ACC112 (cell line): ENCODE data around the gene CNPY1.
"Not testable (repeated sequence)": the region's sequence is repeated elsewhere in the genome, so short reads cannot be mapped to it uniquely, and the experiment has no call there.

Experiments used
- H2AFZ ChIP-seq: fragments of 200-600 bp; sonication (generic); one replicate; pipeline ENCODE4 v1.6.0; 2017; ENCODE audit warnings: antibody characterized with exemption, low read length; ENCODE audit not compliant: unreplicated experiment
- H3K27ac ChIP-seq: fragments of 200-600 bp; sonication (generic); 2 replicates; pipeline ENCODE4 v1.5.1; 2014; ENCODE audit warnings: low read depth, mild to moderate bottlenecking, antibody characterized with exemption, low read length, moderate library complexity
- H3K27me3 ChIP-seq: fragments of 200-600 bp; sonication (generic); 2 replicates; pipeline ENCODE4 v1.6.1; 2014; ENCODE audit warnings: mild to moderate bottlenecking, antibody characterized with exemption, low read length, moderate library complexity, mixed read lengths; ENCODE audit not compliant: insufficient read depth
- H3K36me3 ChIP-seq: fragments of 200-600 bp; sonication (generic); 2 replicates; pipeline ENCODE4 v1.6.1; 2016; ENCODE audit warnings: mild to moderate bottlenecking, antibody characterized with exemption, low read length, moderate library complexity, mixed read lengths; ENCODE audit not compliant: insufficient read depth
- H3K4me1 ChIP-seq: fragments of 200-600 bp; sonication (generic); one replicate; pipeline ENCODE4 v1.6.1; 2016; ENCODE audit warnings: low read length, mixed read lengths; ENCODE audit not compliant: insufficient read depth, unreplicated experiment, control insufficient read depth
- H3K4me3 ChIP-seq: fragments of 200-600 bp; sonication (generic); 2 replicates; pipeline ENCODE4 v1.5.1; 2014; ENCODE audit warnings: mild to moderate bottlenecking, low read depth, low read length
- H3K79me2 ChIP-seq: fragments of 200-600 bp; sonication (generic); one replicate; pipeline ENCODE4 v1.6.0; 2016; ENCODE audit warnings: low read length; ENCODE audit not compliant: control insufficient read depth, unreplicated experiment, insufficient read depth

The CNPY1 gene

GRCh38 chr7:155567646-155568332 is 21.4 kb upstream of the CNPY1 start:
- H3K27ac ChIP-seq = no peak overlapping the region
- H3K4me3 ChIP-seq = no peak overlapping the region
- no peaks in the 10 kb centered on the region for H3K79me2 ChIP-seq
- H3K27me3 ChIP-seq = peaks cover 32% of the 10 kb centered on the region
- H3K4me1 ChIP-seq = no peaks in the 10 kb centered on the region
- no peak overlapping the region for H2AFZ ChIP-seq
- no peaks in the 10 kb centered on the region for H3K36me3 ChIP-seq

- Histone ChIP-seq H3K27me3 (peaks cover 28% of the 10 kb centered on the region), H3K27ac (no peak overlapping the region), H3K36me3 (no peaks in the 10 kb centered on the region), H3K79me2 (no peaks in the 10 kb centered on the region), H3K4me3 (no peak overlapping the region), H2AFZ (no peak overlapping the region), H3K4me1 (no peaks in the 10 kb centered on the region)
Measured at GRCh38 chr7:155566011-155566836, 19.9 kb upstream of the CNPY1 start.

GRCh38 chr7:155565596-155565995 is 19.2 kb upstream of the CNPY1 start:
- H3K79me2 ChIP-seq = no peaks in the 10 kb centered on the region
- H3K27me3 ChIP-seq = peaks cover 32% of the 10 kb centered on the region
- H3K4me1 ChIP-seq = no peaks in the 10 kb centered on the region
- H3K27ac ChIP-seq = no peak overlapping the region
- no peak overlapping the region for H3K4me3 ChIP-seq
- no peak overlapping the region for H2AFZ ChIP-seq
- H3K36me3 ChIP-seq = no peaks in the 10 kb centered on the region

GRCh38 chr7:155562976-155563375 is 16.6 kb upstream of the CNPY1 start:
- not testable (repeated sequence) for H3K36me3 ChIP-seq, H3K4me3 ChIP-seq, H2AFZ ChIP-seq, H3K27ac ChIP-seq, H3K79me2 ChIP-seq, H3K4me1 ChIP-seq
- H3K27me3 ChIP-seq = peaks cover 28% of the 10 kb centered on the region

GRCh38 chr7:155562106-155562505 is 15.7 kb upstream of the CNPY1 start:
- no peaks in the 10 kb centered on the region for H3K4me1 ChIP-seq
- H3K27ac ChIP-seq = no peak overlapping the region
- peaks cover 25% of the 10 kb centered on the region for H3K27me3 ChIP-seq
- H3K36me3 ChIP-seq = no peaks in the 10 kb centered on the region
- H3K4me3 ChIP-seq = no peak overlapping the region
- H2AFZ ChIP-seq = no peak overlapping the region
- H3K79me2 ChIP-seq = no peaks in the 10 kb centered on the region

GRCh38 chr7:155560982-155561686 is 14.8 kb upstream of the CNPY1 start:
- no peak overlapping the region for H3K27ac ChIP-seq
- peaks cover 18% of the 10 kb centered on the region for H3K27me3 ChIP-seq
- no peaks in the 10 kb centered on the region for H3K36me3 ChIP-seq
- no peaks in the 10 kb centered on the region for H3K4me1 ChIP-seq
- H3K4me3 ChIP-seq = no peak overlapping the region
- no peak overlapping the region for H2AFZ ChIP-seq
- H3K79me2 ChIP-seq = no peaks in the 10 kb centered on the region

- Histone ChIP-seq H3K36me3 (no peaks in the 10 kb centered on the region), H2AFZ (no peak overlapping the region), H3K27ac (no peak overlapping the region), H3K79me2 (no peaks in the 10 kb centered on the region), H3K4me1 (no peaks in the 10 kb centered on the region), H3K27me3 (peaks cover 21% of the 10 kb centered on the region), H3K4me3 (no peak overlapping the region)
Measured at GRCh38 chr7:155560196-155560885, 14.0 kb upstream of the CNPY1 start.

GRCh38 chr7:155559519-155560108 is 13.3 kb upstream of the CNPY1 start:
- no peaks in the 10 kb centered on the region for H3K4me1 ChIP-seq
- no peak overlapping the region for H3K4me3 ChIP-seq
- H2AFZ ChIP-seq = no peak overlapping the region
- H3K79me2 ChIP-seq = no peaks in the 10 kb centered on the region
- H3K36me3 ChIP-seq = no peaks in the 10 kb centered on the region
- H3K27ac ChIP-seq = no peak overlapping the region
- peaks cover 16% of the 10 kb centered on the region for H3K27me3 ChIP-seq

GRCh38 chr7:155558961-155559360 is 12.6 kb upstream of the CNPY1 start:
- peaks cover 13% of the 10 kb centered on the region; the same call in 1 of the 2 replicates for H3K27me3 ChIP-seq
- no peak overlapping the region for H2AFZ ChIP-seq
- no peaks in the 10 kb centered on the region for H3K36me3 ChIP-seq
- H3K4me3 ChIP-seq = no peak overlapping the region
- H3K27ac ChIP-seq = no peak overlapping the region
- H3K4me1 ChIP-seq = no peaks in the 10 kb centered on the region
- H3K79me2 ChIP-seq = no peaks in the 10 kb centered on the region

- no peaks in the 10 kb centered on the region for H3K79me2 ChIP-seq
- H3K4me3 ChIP-seq = no peak overlapping the region
- H3K4me1 ChIP-seq = no peaks in the 10 kb centered on the region
- no peak overlapping the region for H2AFZ ChIP-seq
- H3K27ac ChIP-seq = no peak overlapping the region
- H3K27me3 ChIP-seq = peaks cover 16% of the 10 kb centered on the region; the same call in 1 of the 2 replicates
- H3K36me3 ChIP-seq = no peaks in the 10 kb centered on the region
Measured at GRCh38 chr7:155558351-155558750, 12.0 kb upstream of the CNPY1 start.
